Mesothelial cell of epicardium (in vitro differentiated cells): Measurements from ENCODE around the gene FILIP1. TPM values are rescaled to one million over a fixed set of nuclear protein-coding genes. Genes with fewer than 3 reads are reported as not detected.

Experiments used
- DNase-seq, 2 experiments: peaks; one replicate each; pipeline ENCODE4 v3.0.0; 2021; ENCODE audit warnings: low spot score in 2 of 2; ENCODE audit not compliant: unreplicated experiment in 2 of 2
- H3K27ac Mint-ChIP-seq: 2 replicates; pipeline ENCODE4 v1.8.0; 2021; ENCODE audit warnings: mixed read lengths
- H3K27me3 Mint-ChIP-seq: 2 replicates; pipeline ENCODE4 v1.8.0; 2021; ENCODE audit warnings: low read depth, mixed read lengths
- H3K36me3 Mint-ChIP-seq: 2 replicates; pipeline ENCODE4 v1.8.0; 2021; ENCODE audit warnings: mixed read lengths
- H3K4me1 Mint-ChIP-seq: 2 replicates; pipeline ENCODE4 v1.8.0; 2021; ENCODE audit warnings: mixed read lengths
- H3K4me3 Mint-ChIP-seq: 2 replicates; pipeline ENCODE4 v1.8.0; 2021; ENCODE audit warnings: mild to moderate bottlenecking, moderate library complexity, mixed read lengths
- H3K9me3 Mint-ChIP-seq: 2 replicates; pipeline ENCODE4 v1.8.0; 2021; ENCODE audit warnings: mixed read lengths
- CTCF ChIP-seq: fragments of 200-600 bp; sonication (generic); IDR thresholded peaks from one replicate; pipeline ENCODE4 v1.5.0; 2021; ENCODE audit warnings: antibody characterized with exemption; ENCODE audit not compliant: unreplicated experiment
- total RNA-seq: library from RNA; stranded (reverse); gene quantifications from 3 replicates; pipeline ENCODE4 v1.2.1, GENCODE V29; 2021

Gene FILIP1
- total RNA-seq, 1 donor from 2014 or later: 11.3 TPM

- H3K36me3 Mint-ChIP-seq: no peaks in the 10 kb centered on the region
- no peak for TF ChIP-seq CTCF
- peak overlapping the region; percentile 58 for H3K27ac Mint-ChIP-seq
- no peak for DNase-seq
- H3K4me3 Mint-ChIP-seq: no peak overlapping the region
- H3K27me3 Mint-ChIP-seq: no peaks in the 10 kb centered on the region
- peaks cover 8% of the 10 kb centered on the region for H3K4me1 Mint-ChIP-seq
- H3K9me3 Mint-ChIP-seq: peaks cover 8% of the 10 kb centered on the region
These were observed 26.3 kb downstream of the FILIP1 start for GRCh38 chr6:75467284-75467683.

- Mint-ChIP-seq H3K4me1 (peaks cover 10% of the 10 kb centered on the region), H3K9me3 (peaks cover 8% of the 10 kb centered on the region), H3K36me3 (no peaks in the 10 kb centered on the region), H3K27ac (no peak overlapping the region), H3K4me3 (no peak overlapping the region), H3K27me3 (no peaks in the 10 kb centered on the region)
- no peak for DNase-seq
- no peak for TF ChIP-seq CTCF
These were observed 27.0 kb downstream of the FILIP1 start for GRCh38 chr6:75466636-75467035.

- TF ChIP-seq CTCF: no peak
- Mint-ChIP-seq H3K27me3 (no peaks in the 10 kb centered on the region), H3K36me3 (no peaks in the 10 kb centered on the region)
These were observed 29.7 kb downstream of the FILIP1 start for GRCh38 chr6:75463908-75464307.

GRCh38 chr6:75463061-75463460 is 30.5 kb downstream of the FILIP1 start:
- H3K27me3 Mint-ChIP-seq: no peaks in the 10 kb centered on the region
- no peak overlapping the region for H3K27ac Mint-ChIP-seq
- no peaks in the 10 kb centered on the region for H3K9me3 Mint-ChIP-seq

More at GRCh38 chr6:75463908-75464307, 29.7 kb downstream of the FILIP1 start:
- Mint-ChIP-seq H3K9me3 (no peaks in the 10 kb centered on the region), H3K4me3 (no peak overlapping the region), H3K27ac (peak overlapping the region; percentile 14), H3K4me1 (peaks cover 29% of the 10 kb centered on the region)
- no peak for DNase-seq

GRCh38 chr6:75460681-75461080 is 32.9 kb downstream of the FILIP1 start:
- peaks cover 33% of the 10 kb centered on the region for H3K4me1 Mint-ChIP-seq
- no peaks in the 10 kb centered on the region for H3K27me3 Mint-ChIP-seq
- H3K4me3 Mint-ChIP-seq: no peak overlapping the region
- DNase-seq: no peak
- no peaks in the 10 kb centered on the region for H3K9me3 Mint-ChIP-seq
- H3K36me3 Mint-ChIP-seq: no peaks in the 10 kb centered on the region
- peak overlapping the region; percentile 12 for H3K27ac Mint-ChIP-seq
- no peak for TF ChIP-seq CTCF

More at GRCh38 chr6:75463061-75463460, 30.5 kb downstream of the FILIP1 start:
- Mint-ChIP-seq H3K4me1 (peaks cover 36% of the 10 kb centered on the region), H3K4me3 (no peak overlapping the region), H3K36me3 (no peaks in the 10 kb centered on the region)
- no peak for TF ChIP-seq CTCF
- DNase-seq: no peak

- no peaks in the 10 kb centered on the region for H3K27me3 Mint-ChIP-seq
- DNase-seq: no peak
- no peaks in the 10 kb centered on the region for H3K36me3 Mint-ChIP-seq
- H3K9me3 Mint-ChIP-seq: no peaks in the 10 kb centered on the region
- H3K27ac Mint-ChIP-seq: peak overlapping the region; percentile 86
- TF ChIP-seq CTCF: no peak
- H3K4me3 Mint-ChIP-seq: no peak overlapping the region
- H3K4me1 Mint-ChIP-seq: peaks cover 33% of the 10 kb centered on the region
These were observed 34.7 kb downstream of the FILIP1 start for GRCh38 chr6:75458895-75459294.
